ENCODE data around the gene TNPO2.
A peak's percentile ranks its signal among the peaks of the same experiment; 100 is the strongest.

The TNPO2 gene

GRCh38 chr19:12665671-12666264 lies 58.0 kb downstream of the TNPO2 start:
- Histone ChIP-seq H3K9me3 (ENCODE audit: control insufficient read depth in 2 of 2, low read length in 2 of 2) (no peaks in the 10 kb centered on the region), H3K4me3 (ENCODE audit: low read length in 2 of 2) (peak overlapping the region; percentile 94 to 97), H3K4me1 (ENCODE audit: control insufficient read depth, insufficient read depth, low read length) (peaks cover 41% of the 10 kb centered on the region), H3K9ac (ENCODE audit: low read length in 2 of 2) (peak overlapping the region; percentile 89 to 90), H3K27me3 (ENCODE audit: control insufficient read depth in 1 of 2, insufficient read depth in 2 of 2, low read length in 2 of 2) (no peaks in the 10 kb centered on the region), H3K36me3 (ENCODE audit: control insufficient read depth in 2 of 2, insufficient read depth in 2 of 2, low read length in 2 of 2) (peaks cover 8 to 19% of the 10 kb centered on the region in 2 donors), H3K27ac (ENCODE audit: low read length) (peak overlapping the region; percentile 64)

GRCh38 chr19:12665281-12665573 lies 58.5 kb downstream of the TNPO2 start:
- peak overlapping the region in 1 of 2 donors; percentile 94 for H3K4me3 ChIP-seq (ENCODE audit: low read length in 2 of 2)
- no peaks in the 10 kb centered on the region for H3K27me3 ChIP-seq (ENCODE audit: control insufficient read depth in 1 of 2, insufficient read depth in 2 of 2, low read length in 2 of 2)
- H3K4me1 ChIP-seq (ENCODE audit: control insufficient read depth, insufficient read depth, low read length) = peaks cover 36% of the 10 kb centered on the region
- no peaks in the 10 kb centered on the region for H3K9me3 ChIP-seq (ENCODE audit: control insufficient read depth in 2 of 2, low read length in 2 of 2)
- H3K27ac ChIP-seq (ENCODE audit: low read length) = no peak overlapping the region
- H3K9ac ChIP-seq (ENCODE audit: low read length in 2 of 2) = no peak overlapping the region
- peaks cover 8 to 19% of the 10 kb centered on the region in 2 donors for H3K36me3 ChIP-seq (ENCODE audit: control insufficient read depth in 2 of 2, insufficient read depth in 2 of 2, low read length in 2 of 2)

- Histone ChIP-seq H3K4me3 (ENCODE audit: low read length in 2 of 2) (no peak overlapping the region), H3K36me3 (ENCODE audit: control insufficient read depth in 2 of 2, insufficient read depth in 2 of 2, low read length in 2 of 2) (peaks cover 11 to 23% of the 10 kb centered on the region in 2 donors), H3K9ac (ENCODE audit: low read length in 2 of 2) (no peak overlapping the region), H3K27ac (ENCODE audit: low read length) (no peak overlapping the region), H3K27me3 (ENCODE audit: control insufficient read depth in 1 of 2, insufficient read depth in 2 of 2, low read length in 2 of 2) (no peaks in the 10 kb centered on the region), H3K4me1 (ENCODE audit: control insufficient read depth, insufficient read depth, low read length) (peaks cover 32% of the 10 kb centered on the region), H3K9me3 (ENCODE audit: control insufficient read depth in 2 of 2, low read length in 2 of 2) (no peaks in the 10 kb centered on the region)
Observed at GRCh38 chr19:12664406-12665280, 59.1 kb downstream of the TNPO2 start.

- H3K9ac ChIP-seq (ENCODE audit: low read length in 2 of 2) = no peak overlapping the region
- no peak overlapping the region for H3K27ac ChIP-seq (ENCODE audit: low read length)
- peaks cover 18 to 30% of the 10 kb centered on the region in 2 donors for H3K36me3 ChIP-seq (ENCODE audit: control insufficient read depth in 2 of 2, insufficient read depth in 2 of 2, low read length in 2 of 2)
Observed at GRCh38 chr19:12660980-12661379, 62.8 kb downstream of the TNPO2 start.

GRCh38 chr19:12657966-12658365 lies 65.8 kb downstream of the TNPO2 start:
- no peaks in the 10 kb centered on the region for H3K27me3 ChIP-seq (ENCODE audit: control insufficient read depth in 1 of 2, insufficient read depth in 2 of 2, low read length in 2 of 2)
- no peak overlapping the region for H3K4me3 ChIP-seq (ENCODE audit: low read length in 2 of 2)
- H3K27ac ChIP-seq (ENCODE audit: low read length) = no peak overlapping the region
- H3K9ac ChIP-seq (ENCODE audit: low read length in 2 of 2) = no peak overlapping the region
- peaks cover 18 to 33% of the 10 kb centered on the region in 2 donors for H3K36me3 ChIP-seq (ENCODE audit: control insufficient read depth in 2 of 2, insufficient read depth in 2 of 2, low read length in 2 of 2)
- H3K9me3 ChIP-seq (ENCODE audit: control insufficient read depth in 2 of 2, low read length in 2 of 2) = no peaks in the 10 kb centered on the region
- no peaks in the 10 kb centered on the region for H3K4me1 ChIP-seq (ENCODE audit: control insufficient read depth, insufficient read depth, low read length)

More at GRCh38 chr19:12660980-12661379, 62.8 kb downstream of the TNPO2 start:
- no peak overlapping the region for H3K4me3 ChIP-seq (ENCODE audit: low read length in 2 of 2)
- no peaks in the 10 kb centered on the region for H3K9me3 ChIP-seq (ENCODE audit: control insufficient read depth in 2 of 2, low read length in 2 of 2)
- H3K4me1 ChIP-seq (ENCODE audit: control insufficient read depth, insufficient read depth, low read length) = peaks cover 6% of the 10 kb centered on the region
- H3K27me3 ChIP-seq (ENCODE audit: control insufficient read depth in 1 of 2, insufficient read depth in 2 of 2, low read length in 2 of 2) = no peaks in the 10 kb centered on the region

GRCh38 chr19:12656899-12657571 lies 66.7 kb downstream of the TNPO2 start:
- H3K27ac ChIP-seq (ENCODE audit: low read length) = no peak overlapping the region
- no peak overlapping the region for H3K4me3 ChIP-seq (ENCODE audit: low read length in 2 of 2)
- no peaks in the 10 kb centered on the region for H3K4me1 ChIP-seq (ENCODE audit: control insufficient read depth, insufficient read depth, low read length)
- H3K9me3 ChIP-seq (ENCODE audit: control insufficient read depth in 2 of 2, low read length in 2 of 2) = no peaks in the 10 kb centered on the region
- H3K27me3 ChIP-seq (ENCODE audit: control insufficient read depth in 1 of 2, insufficient read depth in 2 of 2, low read length in 2 of 2) = no peaks in the 10 kb centered on the region
- no peak overlapping the region for H3K9ac ChIP-seq (ENCODE audit: low read length in 2 of 2)
- peaks cover 18 to 35% of the 10 kb centered on the region in 2 donors for H3K36me3 ChIP-seq (ENCODE audit: control insufficient read depth in 2 of 2, insufficient read depth in 2 of 2, low read length in 2 of 2)

- no peaks in the 10 kb centered on the region for H3K27me3 ChIP-seq (ENCODE audit: control insufficient read depth in 1 of 2, insufficient read depth in 2 of 2, low read length in 2 of 2)
- H3K9ac ChIP-seq (ENCODE audit: low read length in 2 of 2) = no peak overlapping the region
- H3K4me1 ChIP-seq (ENCODE audit: control insufficient read depth, insufficient read depth, low read length) = no peaks in the 10 kb centered on the region
- no peaks in the 10 kb centered on the region for H3K9me3 ChIP-seq (ENCODE audit: control insufficient read depth in 2 of 2, low read length in 2 of 2)
- no peak overlapping the region for H3K4me3 ChIP-seq (ENCODE audit: low read length in 2 of 2)
- H3K27ac ChIP-seq (ENCODE audit: low read length) = no peak overlapping the region
- H3K36me3 ChIP-seq (ENCODE audit: control insufficient read depth in 2 of 2, insufficient read depth in 2 of 2, low read length in 2 of 2) = peaks cover 17 to 29% of the 10 kb centered on the region in 2 donors
Observed at GRCh38 chr19:12655546-12655945, 68.2 kb downstream of the TNPO2 start.

- H3K36me3 ChIP-seq (ENCODE audit: control insufficient read depth in 2 of 2, insufficient read depth in 2 of 2, low read length in 2 of 2) = peaks cover 14 to 21% of the 10 kb centered on the region in 2 donors
- H3K27me3 ChIP-seq (ENCODE audit: control insufficient read depth in 1 of 2, insufficient read depth in 2 of 2, low read length in 2 of 2) = no peaks in the 10 kb centered on the region
Observed at GRCh38 chr19:12652219-12652618, 71.5 kb downstream of the TNPO2 start.

GRCh38 chr19:12649941-12650340 lies 73.8 kb downstream of the TNPO2 start:
- no peaks in the 10 kb centered on the region for H3K27me3 ChIP-seq (ENCODE audit: control insufficient read depth in 1 of 2, insufficient read depth in 2 of 2, low read length in 2 of 2)
- no peak overlapping the region for H3K9ac ChIP-seq (ENCODE audit: low read length in 2 of 2)
- peaks cover 3 to 5% of the 10 kb centered on the region in 2 donors for H3K36me3 ChIP-seq (ENCODE audit: control insufficient read depth in 2 of 2, insufficient read depth in 2 of 2, low read length in 2 of 2)
- no peak overlapping the region for H3K27ac ChIP-seq (ENCODE audit: low read length)
- no peak overlapping the region for H3K4me3 ChIP-seq (ENCODE audit: low read length in 2 of 2)
- peaks cover 10% of the 10 kb centered on the region for H3K4me1 ChIP-seq (ENCODE audit: control insufficient read depth, insufficient read depth, low read length)
- H3K9me3 ChIP-seq (ENCODE audit: control insufficient read depth in 2 of 2, low read length in 2 of 2) = no peaks in the 10 kb centered on the region

More at GRCh38 chr19:12652219-12652618, 71.5 kb downstream of the TNPO2 start:
- H3K9me3 ChIP-seq (ENCODE audit: control insufficient read depth in 2 of 2, low read length in 2 of 2) = no peaks in the 10 kb centered on the region
- H3K4me1 ChIP-seq (ENCODE audit: control insufficient read depth, insufficient read depth, low read length) = peaks cover 10% of the 10 kb centered on the region
- no peak overlapping the region for H3K9ac ChIP-seq (ENCODE audit: low read length in 2 of 2)
- no peak overlapping the region for H3K27ac ChIP-seq (ENCODE audit: low read length)
- H3K4me3 ChIP-seq (ENCODE audit: low read length in 2 of 2) = no peak overlapping the region
